Naive thymus-derived CD4-positive, alpha-beta T cell (primary cell): ENCODE measurements around the gene NT5DC3. TPM values are rescaled to one million over a fixed set of nuclear protein-coding genes. Genes with fewer than 3 reads are reported as not detected.

Experiments used
- ATAC-seq: fragments of 150-1000 bp; cut with Tn5 transposase; 2 replicates; pipeline ENCODE4 v1.10.0; 2021; ENCODE audit warnings: mild to moderate bottlenecking, moderate library complexity
- CTCF ChIA-PET: fragments of 350-600 bp; sonication (Branson Sonifier 250); formaldehyde crosslinking; loops from one replicate; lab custom pipeline; 2021; ENCODE audit warnings: antibody characterized with exemption; lab: Charles Lee
- POLR2A ChIA-PET: fragments of 350-600 bp; sonication (Branson Sonifier 250); formaldehyde crosslinking; loops from one replicate; lab custom pipeline; 2021; ENCODE audit warnings: antibody characterized with exemption, inconsistent platforms; lab: Charles Lee
- DNase-seq, 9 donors: peaks; one replicate each; pipeline versions ENCODE4 v3.0.0 to v3.0.0-alpha.2; 2020 to 2022; ENCODE audit warnings: mixed read lengths in 1 of 9
- H3K27ac ChIP-seq: one replicate; pipeline ENCODE4 v1.7.0; 2013; ENCODE audit warnings: mild to moderate bottlenecking, low read depth, low read length, moderate library complexity
- H3K27me3 ChIP-seq, 2 donors: one replicate each; pipeline ENCODE4 v1.7.0; 2013; ENCODE audit warnings: low read length in 2 of 2, mild to moderate bottlenecking in 2 of 2, moderate library complexity in 2 of 2; ENCODE audit not compliant: control insufficient read depth in 2 of 2, insufficient read depth in 2 of 2
- H3K36me3 ChIP-seq, 3 experiments: 1 replicate in 2 of 3; 2 replicates in 1 of 3; pipeline ENCODE4 v1.7.0; 2013; ENCODE audit warnings: low read length in 3 of 3, mild to moderate bottlenecking in 3 of 3, moderate library complexity in 1 of 3; ENCODE audit not compliant: insufficient read depth in 3 of 3, control insufficient read depth in 2 of 3
- H3K4me1 ChIP-seq, 2 donors: one replicate each; pipeline ENCODE4 v1.7.0; 2013; ENCODE audit warnings: low read length in 2 of 2, mild to moderate bottlenecking in 2 of 2, moderate library complexity in 1 of 2; ENCODE audit not compliant: control insufficient read depth in 2 of 2, insufficient read depth in 2 of 2
- H3K4me3 ChIP-seq: 2 replicates; pipeline ENCODE4 v1.7.0; 2013; ENCODE audit warnings: mild to moderate bottlenecking, low read length
- H3K9me3 ChIP-seq, 3 experiments: 1 replicate in 2 of 3; 2 replicates in 1 of 3; pipeline ENCODE4 v1.7.0; 2013; ENCODE audit warnings: low read length in 3 of 3; ENCODE audit not compliant: control insufficient read depth in 2 of 3
- H3K27ac Mint-ChIP-seq, 9 donors: one replicate each; pipeline ENCODE4 v1.8.0; 2020 to 2022; ENCODE audit warnings: mixed read lengths in 9 of 9, mild to moderate bottlenecking in 8 of 9, moderate library complexity in 5 of 9, inconsistent platforms in 2 of 9
- H3K27me3 Mint-ChIP-seq, 5 donors: one replicate each; pipeline ENCODE4 v1.8.0; 2021 to 2022; ENCODE audit warnings: mixed read lengths in 5 of 5, mild to moderate bottlenecking in 1 of 5
- H3K36me3 Mint-ChIP-seq, 5 donors: one replicate each; pipeline ENCODE4 v1.8.0; 2020 to 2022; ENCODE audit warnings: mixed read lengths in 5 of 5, mild to moderate bottlenecking in 3 of 5, inconsistent platforms in 1 of 5
- H3K4me1 Mint-ChIP-seq, 7 donors: one replicate each; pipeline ENCODE4 v1.8.0; 2020 to 2022; ENCODE audit warnings: mixed read lengths in 7 of 7, mild to moderate bottlenecking in 3 of 7, inconsistent platforms in 1 of 7
- H3K4me3 Mint-ChIP-seq, 10 donors: one replicate each; pipeline ENCODE4 v1.8.0; 2020 to 2022; ENCODE audit warnings: mild to moderate bottlenecking in 10 of 10, mixed read lengths in 10 of 10, moderate library complexity in 6 of 10, inconsistent platforms in 2 of 10
- H3K9me3 Mint-ChIP-seq, 11 donors: one replicate each; pipeline ENCODE4 v1.8.0; 2020 to 2022; ENCODE audit warnings: mixed read lengths in 11 of 11, mild to moderate bottlenecking in 4 of 11, inconsistent platforms in 1 of 11, moderate library complexity in 1 of 11
- intact Hi-C, 2 donors: fragments of 100-400 bp; cut with micrococcal nuclease; formaldehyde crosslinking; loops; one replicate each; pipeline ENCODE4 v1.15.1; 2023
- polyA plus RNA-seq, 2 donors: library from polyadenylated mRNA; unstranded; fragments of 300-500 nt; fragmentation: Illumina TruSeq; gene quantifications; one replicate each; pipeline ENCODE4 v1.2.3, GENCODE V29; 2021
- total RNA-seq, 6 experiments: library from RNA in 5 of 6; stranded (reverse) in 5 of 6; gene quantifications; 1 replicate in 5 of 6; 2 replicates in 1 of 6; pipeline ENCODE4 v1.2.3 and lab custom pipeline; 2021 to 2026

The NT5DC3 gene
- total and polyA plus RNA-seq, 7 experiments from 2014 or later: 0.99 to 5.0 (median 4.4) TPM

DNA sequence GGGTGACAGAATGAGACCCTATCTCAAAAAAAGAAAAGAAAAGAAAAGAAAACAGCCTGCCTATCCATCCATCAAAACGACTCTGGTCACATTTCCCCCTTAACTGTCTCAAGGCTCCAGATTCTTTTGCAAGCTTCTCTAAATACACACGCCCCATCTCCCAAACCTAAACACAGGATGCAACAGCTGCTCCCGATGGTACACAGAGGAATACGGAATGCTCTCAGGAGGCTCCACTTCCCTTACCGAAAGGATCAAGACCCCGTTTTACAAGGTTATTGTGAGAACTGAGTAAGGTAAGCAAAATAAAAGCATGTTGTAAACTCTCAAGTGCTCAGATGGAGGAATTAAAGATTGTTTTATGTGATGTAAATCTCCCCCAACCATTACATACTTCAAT, 62.3 kb downstream of the NT5DC3 start:
- intact Hi-C loops: no loop called here
- Mint-ChIP-seq H3K4me3 (no peak overlapping the region), H3K27ac (no peak overlapping the region), H3K27me3 (no peaks in the 10 kb centered on the region), H3K36me3 (peaks cover 2 to 69% (median 43%) of the 10 kb centered on the region in 5 donors), H3K9me3 (peaks cover 0 to 2% (median 0%) of the 10 kb centered on the region in 11 donors), H3K4me1 (no peaks in the 10 kb centered on the region)
- no peak overlapping the region for H3K27ac ChIP-seq
- peaks cover 0 to 25% (median 0%) of the 10 kb centered on the region in 3 experiments for H3K36me3 ChIP-seq
- H3K9me3 ChIP-seq: no peaks in the 10 kb centered on the region
- H3K4me3 ChIP-seq: no peak overlapping the region
- H3K27me3 ChIP-seq: no peaks in the 10 kb centered on the region
- ChIA-PET POLR2A (no interaction called here), CTCF (no interaction called here)
- H3K4me1 ChIP-seq: no peaks in the 10 kb centered on the region
- no peak for ATAC-seq
- DNase-seq: no peak

DNA sequence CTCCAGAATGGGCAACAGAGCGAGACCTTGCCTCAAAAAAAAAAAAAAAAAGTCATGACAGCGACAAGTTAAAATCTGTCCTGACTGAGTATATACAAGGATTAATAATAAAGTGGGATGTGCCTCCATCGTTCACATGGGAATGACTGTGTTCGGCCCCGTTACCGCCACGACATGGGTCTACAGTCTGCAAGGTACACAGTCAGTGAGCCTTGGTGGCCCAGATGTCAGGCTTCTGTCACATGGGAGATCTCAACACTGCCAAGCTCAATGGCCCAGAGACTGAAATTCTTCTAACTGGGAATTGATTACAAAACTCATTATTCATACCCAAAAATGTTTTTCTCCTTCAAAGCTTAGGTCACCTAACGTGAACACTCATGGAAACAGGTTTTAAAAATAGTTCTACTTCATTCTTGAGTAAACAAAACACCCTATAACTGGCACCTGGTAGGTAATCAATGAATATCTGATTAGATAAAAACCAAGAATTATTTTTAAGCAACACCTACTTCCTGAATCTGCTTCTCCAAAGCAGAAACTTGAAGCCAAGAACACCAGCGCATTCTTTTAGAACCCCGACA, 66.0 kb downstream of the NT5DC3 start:
- peaks cover 0 to 22% (median 0%) of the 10 kb centered on the region in 3 experiments for H3K36me3 ChIP-seq
- no peak overlapping the region for H3K4me3 Mint-ChIP-seq
- no peaks in the 10 kb centered on the region for H3K4me1 ChIP-seq
- no peaks in the 10 kb centered on the region for H3K9me3 ChIP-seq
- ATAC-seq: no peak
- no peaks in the 10 kb centered on the region for H3K27me3 ChIP-seq
- peaks cover 0 to 2% (median 0%) of the 10 kb centered on the region in 11 donors for H3K9me3 Mint-ChIP-seq
- ChIA-PET CTCF (no interaction called here), POLR2A (no interaction called here)
- H3K27ac ChIP-seq: no peak overlapping the region
- intact Hi-C loops: no loop called here
- H3K36me3 Mint-ChIP-seq: peaks cover 2 to 55% (median 28%) of the 10 kb centered on the region in 5 donors
- DNase-seq: no peak
- no peak overlapping the region for H3K4me3 ChIP-seq
- H3K27ac Mint-ChIP-seq: peak overlapping the region in 1 of 9 donors; percentile 10
- no peaks in the 10 kb centered on the region for H3K27me3 Mint-ChIP-seq
- H3K4me1 Mint-ChIP-seq: no peaks in the 10 kb centered on the region

- intact Hi-C loops: no loop called here
- H3K27ac Mint-ChIP-seq: no peak overlapping the region
- Histone ChIP-seq H3K27ac (no peak overlapping the region), H3K4me1 (no peaks in the 10 kb centered on the region), H3K36me3 (peaks cover 0 to 15% (median 0%) of the 10 kb centered on the region in 3 experiments), H3K27me3 (no peaks in the 10 kb centered on the region), H3K9me3 (no peaks in the 10 kb centered on the region), H3K4me3 (no peak overlapping the region)
- ChIA-PET POLR2A (no interaction called here), CTCF (no interaction called here)
- H3K4me1 Mint-ChIP-seq: no peaks in the 10 kb centered on the region
- ATAC-seq: no peak
- peaks cover 0 to 44% (median 18%) of the 10 kb centered on the region in 5 donors for H3K36me3 Mint-ChIP-seq
- no peaks in the 10 kb centered on the region for H3K27me3 Mint-ChIP-seq
- peaks cover 0 to 2% (median 0%) of the 10 kb centered on the region in 11 donors for H3K9me3 Mint-ChIP-seq
- no peak for DNase-seq
- no peak overlapping the region for H3K4me3 Mint-ChIP-seq
Observed at GRCh38 chr12:103773109-103773910, 67.7 kb downstream of the NT5DC3 start.

DNA sequence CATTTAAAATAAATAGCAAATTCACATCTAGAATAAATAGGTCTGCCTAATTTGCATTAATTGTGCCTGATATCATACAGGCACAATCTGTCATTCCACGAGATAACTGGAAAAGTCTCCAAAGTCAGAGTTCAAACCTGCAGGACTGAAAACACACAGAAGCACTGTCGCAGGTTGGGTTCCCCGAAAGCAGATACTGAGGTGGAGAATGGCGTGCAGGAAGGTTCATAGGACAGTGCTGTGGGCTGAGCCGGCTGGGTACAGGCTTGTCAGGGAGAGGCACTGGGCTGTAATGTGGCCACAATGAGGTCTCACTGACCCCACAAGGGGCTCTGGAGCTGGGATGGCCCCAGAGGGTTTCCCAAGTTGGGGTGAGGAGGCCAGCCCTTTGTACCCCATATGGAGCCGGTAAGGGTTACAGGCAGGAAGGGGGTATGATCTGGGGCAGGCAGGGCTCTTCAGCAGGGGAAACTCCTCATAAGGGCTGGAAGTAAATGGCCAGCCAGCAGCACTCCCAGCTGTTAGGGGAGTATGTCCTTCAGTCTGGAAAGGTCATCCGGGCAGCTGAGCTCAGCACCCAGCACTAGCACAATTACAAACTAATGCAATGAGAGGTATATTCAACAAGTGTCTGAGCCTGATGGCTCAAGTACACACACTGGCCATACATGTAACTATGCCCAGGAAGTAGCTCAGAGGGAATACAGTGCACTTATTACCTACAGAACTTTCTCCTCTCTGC, 68.5 kb downstream of the NT5DC3 start:
- peaks cover 0 to 39% (median 15%) of the 10 kb centered on the region in 5 donors for H3K36me3 Mint-ChIP-seq
- Histone ChIP-seq H3K4me1 (no peaks in the 10 kb centered on the region), H3K36me3 (peaks cover 0 to 12% (median 0%) of the 10 kb centered on the region in 3 experiments), H3K27ac (no peak overlapping the region), H3K27me3 (no peaks in the 10 kb centered on the region), H3K4me3 (no peak overlapping the region), H3K9me3 (no peaks in the 10 kb centered on the region)
- intact Hi-C loops: no loop called here
- H3K4me3 Mint-ChIP-seq: no peak overlapping the region
- no peaks in the 10 kb centered on the region for H3K4me1 Mint-ChIP-seq
- ChIA-PET CTCF (no interaction called here), POLR2A (no interaction called here)
- no peaks in the 10 kb centered on the region for H3K27me3 Mint-ChIP-seq
- no peak for ATAC-seq
- no peak for DNase-seq
- H3K9me3 Mint-ChIP-seq: peaks cover 0 to 2% (median 0%) of the 10 kb centered on the region in 11 donors
- no peak overlapping the region for H3K27ac Mint-ChIP-seq

- Mint-ChIP-seq H3K4me3 (no peak overlapping the region), H3K4me1 (no peaks in the 10 kb centered on the region), H3K9me3 (peaks cover 0 to 2% (median 0%) of the 10 kb centered on the region in 11 donors), H3K27me3 (no peaks in the 10 kb centered on the region), H3K27ac (peak overlapping the region in 1 of 9 donors; percentile 25), H3K36me3 (peaks cover 0 to 37% (median 10%) of the 10 kb centered on the region in 5 donors)
- no peak overlapping the region for H3K27ac ChIP-seq
- peaks cover 0 to 2% (median 0%) of the 10 kb centered on the region in 3 experiments for H3K36me3 ChIP-seq
- intact Hi-C loops: no loop called here
- no peaks in the 10 kb centered on the region for H3K4me1 ChIP-seq
- no peak for DNase-seq
- ATAC-seq: peak; percentile 40
- ChIA-PET POLR2A (no interaction called here), CTCF (no interaction called here)
- no peaks in the 10 kb centered on the region for H3K27me3 ChIP-seq
- no peaks in the 10 kb centered on the region for H3K9me3 ChIP-seq
- H3K4me3 ChIP-seq: no peak overlapping the region
Observed at GRCh38 chr12:103771466-103771865, 69.6 kb downstream of the NT5DC3 start.

- ATAC-seq (no peak), DNase-seq (no peak)
- H3K4me3 Mint-ChIP-seq: no peak overlapping the region
- no peaks in the 10 kb centered on the region for H3K9me3 ChIP-seq
- no peaks in the 10 kb centered on the region for H3K4me1 Mint-ChIP-seq
- no peak overlapping the region for H3K27ac ChIP-seq
- H3K9me3 Mint-ChIP-seq: no peaks in the 10 kb centered on the region
- CTCF ChIA-PET: interaction anchor here (0.6 kb wide), 1 partner anchor 71 kb away, joined by 4 read pairs; no protein-coding TSS in a partner anchor
- H3K27me3 ChIP-seq: no peaks in the 10 kb centered on the region
- intact Hi-C loops: no loop called here
- POLR2A ChIA-PET: no interaction called here
- peaks cover 0 to 30% (median 9%) of the 10 kb centered on the region in 5 donors for H3K36me3 Mint-ChIP-seq
- no peaks in the 10 kb centered on the region for H3K36me3 ChIP-seq
- H3K4me3 ChIP-seq: no peak overlapping the region
- H3K4me1 ChIP-seq: no peaks in the 10 kb centered on the region
- no peak overlapping the region for H3K27ac Mint-ChIP-seq
- no peaks in the 10 kb centered on the region for H3K27me3 Mint-ChIP-seq
Observed at GRCh38 chr12:103769240-103769945, 71.6 kb downstream of the NT5DC3 start.
